WTC11 (cell line): ENCODE results near the gene UBALD1.

Source experiments
- CTCF ChIP-seq: fragments of 200-600 bp; IDR thresholded peaks from 2 replicates; pipeline ENCODE4 v1.8.0; 2022; ENCODE audit warnings: antibody characterized with exemption
- NFYB ChIP-seq: sonication (generic); formaldehyde crosslinking; conservative IDR thresholded peaks from 2 replicates; pipeline ENCODE4 v1.8.0; 2022; ENCODE audit warnings: low read depth, missing genetic modification reagents

- TF ChIP-seq NFYB (CRISPR knock-in tag) (no peak), CTCF (no peak)
Measured at GRCh38 chr16:4566144-4566543, 48.5 kb downstream of the UBALD1 start.
